WTC11 (cell line): ENCODE results near the gene ATP2A1. TPM values are rescaled to one million over a fixed set of nuclear protein-coding genes. Genes with fewer than 3 reads are reported as not detected.

Source experiments
- ATAC-seq: fragments of 200-7000 bp; cut with Tn5 transposase; 2 replicates; pipeline ENCODE4 v1.10.0; 2021; ENCODE audit warnings: mild to moderate bottlenecking, moderate library complexity
- CTCF ChIA-PET: fragments of 300-600 bp; sonication (Branson Sonifier 250); formaldehyde crosslinking; loops from one replicate; lab custom pipeline; 2021; ENCODE audit warnings: antibody characterized with exemption; lab: Charles Lee
- POLR2A ChIA-PET: fragments of 350-600 bp; sonication (Branson Sonifier 250); formaldehyde crosslinking; loops from one replicate; lab custom pipeline; 2021; ENCODE audit warnings: antibody characterized with exemption; lab: Charles Lee
- DNase-seq: peaks from one replicate; pipeline ENCODE4 v3.0.0; 2021; ENCODE audit warnings: low spot score
- H3K27ac Mint-ChIP-seq: 2 replicates; pipeline ENCODE4 v1.8.0; 2021; ENCODE audit warnings: mixed read lengths
- H3K27me3 Mint-ChIP-seq: 2 replicates; pipeline ENCODE4 v1.8.0; 2021; ENCODE audit warnings: low read depth, mild to moderate bottlenecking, moderate library complexity, mixed read lengths
- H3K36me3 Mint-ChIP-seq: 2 replicates; pipeline ENCODE4 v1.8.0; 2021; ENCODE audit warnings: mixed read lengths
- H3K4me1 Mint-ChIP-seq: 2 replicates; pipeline ENCODE4 v1.8.0; 2022; ENCODE audit warnings: mixed read lengths
- H3K4me3 Mint-ChIP-seq: 2 replicates; pipeline ENCODE4 v1.8.0; 2021; ENCODE audit warnings: mild to moderate bottlenecking, moderate library complexity, mixed read lengths
- H3K9me3 Mint-ChIP-seq: 2 replicates; pipeline ENCODE4 v1.8.0; 2021; ENCODE audit warnings: mixed read lengths
- ATF1 ChIP-seq: sonication (generic); formaldehyde crosslinking; IDR thresholded peaks from 2 replicates; pipeline ENCODE4 v1.8.1; 2023; ENCODE audit warnings: mild to moderate bottlenecking, moderate library complexity, missing genetic modification reagents
- CREM ChIP-seq: sonication (generic); formaldehyde crosslinking; IDR thresholded peaks from 2 replicates; pipeline ENCODE4 v1.8.1; 2022; ENCODE audit warnings: mild to moderate bottlenecking, missing genetic modification reagents, moderate library complexity
- E2F4 ChIP-seq: sonication (generic); formaldehyde crosslinking; IDR thresholded peaks from 2 replicates; pipeline ENCODE4 v1.8.1; 2022; ENCODE audit warnings: low read depth, mild to moderate bottlenecking, moderate library complexity, missing genetic modification reagents, borderline replicate concordance
- E2F5 ChIP-seq: sonication (generic); formaldehyde crosslinking; IDR thresholded peaks from 2 replicates; pipeline ENCODE4 v1.8.1; 2022; ENCODE audit warnings: mild to moderate bottlenecking, moderate library complexity, missing genetic modification reagents
- EMX1 ChIP-seq: fragments of 250-450 bp; sonication (Bioruptor Pico); IDR thresholded peaks from 2 replicates; pipeline ENCODE4 v1.8.0; 2021; ENCODE audit warnings: mild to moderate bottlenecking
- FOXK1 ChIP-seq: sonication (generic); formaldehyde crosslinking; IDR thresholded peaks from 2 replicates; pipeline ENCODE4 v1.8.0; 2022; ENCODE audit warnings: mild to moderate bottlenecking, moderate library complexity, missing genetic modification reagents
- FOXP1 ChIP-seq: sonication (generic); formaldehyde crosslinking; IDR thresholded peaks from 2 replicates; pipeline ENCODE4 v1.8.0; 2022; ENCODE audit warnings: missing genetic modification reagents, mild to moderate bottlenecking, moderate library complexity, borderline replicate concordance
- GABPB1 ChIP-seq: sonication (generic); formaldehyde crosslinking; IDR thresholded peaks from 2 replicates; pipeline ENCODE4 v1.8.1; 2023; ENCODE audit warnings: mild to moderate bottlenecking, missing genetic modification reagents
- KAT7 ChIP-seq: sonication (generic); formaldehyde crosslinking; IDR thresholded peaks from 2 replicates; pipeline ENCODE4 v1.8.1; 2023; ENCODE audit warnings: missing genetic modification reagents, mild to moderate bottlenecking, borderline replicate concordance
- MXD4 ChIP-seq: fragments of 250-450 bp; sonication (Bioruptor Pico); IDR thresholded peaks from 2 replicates; pipeline ENCODE4 v1.8.0; 2021; ENCODE audit warnings: mild to moderate bottlenecking, moderate library complexity, borderline replicate concordance
- MYBL2 ChIP-seq: sonication (generic); formaldehyde crosslinking; IDR thresholded peaks from 2 replicates; pipeline ENCODE4 v1.8.1; 2023; ENCODE audit warnings: mild to moderate bottlenecking, moderate library complexity, missing genetic modification reagents
- OVOL2 ChIP-seq: fragments of 250-450 bp; sonication (Bioruptor Pico); IDR thresholded peaks from 2 replicates; pipeline ENCODE4 v1.9.0; 2021; ENCODE audit warnings: mild to moderate bottlenecking, borderline replicate concordance
- RELA ChIP-seq: sonication (generic); formaldehyde crosslinking; IDR thresholded peaks from 2 replicates; pipeline ENCODE4 v1.8.1; 2022; ENCODE audit warnings: missing genetic modification reagents, mild to moderate bottlenecking, borderline replicate concordance
- SOX15 ChIP-seq: fragments of 250-450 bp; sonication (Bioruptor Pico); IDR thresholded peaks from 2 replicates; pipeline ENCODE4 v1.9.0; 2021; ENCODE audit warnings: mild to moderate bottlenecking
- TCF7 ChIP-seq: sonication (generic); formaldehyde crosslinking; IDR thresholded peaks from 2 replicates; pipeline ENCODE4 v1.8.0; 2022; ENCODE audit warnings: mild to moderate bottlenecking, low read depth, missing genetic modification reagents, moderate library complexity
- TEAD1 ChIP-seq: sonication (generic); formaldehyde crosslinking; IDR thresholded peaks from 2 replicates; pipeline ENCODE4 v1.8.0; 2022; ENCODE audit warnings: mild to moderate bottlenecking, missing genetic modification reagents
- ZNF121 ChIP-seq: sonication (generic); formaldehyde crosslinking; IDR thresholded peaks from 2 replicates; pipeline ENCODE4 v1.8.0; 2023; ENCODE audit warnings: missing genetic modification reagents
- ZNF219 ChIP-seq: sonication (generic); formaldehyde crosslinking; IDR thresholded peaks from 2 replicates; pipeline ENCODE4 v1.8.0; 2023; ENCODE audit warnings: missing genetic modification reagents, mild to moderate bottlenecking, borderline replicate concordance
- ZNF232 ChIP-seq: sonication (generic); formaldehyde crosslinking; IDR thresholded peaks from 2 replicates; pipeline ENCODE4 v1.8.0; 2022; ENCODE audit warnings: mild to moderate bottlenecking, missing genetic modification reagents
- ZNF671 ChIP-seq: fragments of 250-450 bp; sonication (Bioruptor Pico); IDR thresholded peaks from 2 replicates; pipeline ENCODE4 v1.8.0; 2021; ENCODE audit warnings: mild to moderate bottlenecking
- total RNA-seq: library from RNA; stranded (reverse); gene quantifications from 3 replicates; pipeline ENCODE4 v1.2.3, GENCODE V29; 2021
- TF ChIP-seq, protein P1 (sequence below): sonication (generic); formaldehyde crosslinking; IDR thresholded peaks from 2 replicates; pipeline ENCODE4 v1.8.0; 2022; ENCODE audit warnings: mild to moderate bottlenecking, missing genetic modification reagents
- TF ChIP-seq, protein P2 (sequence below): fragments of 250-450 bp; sonication (Bioruptor Pico); conservative IDR thresholded peaks from 2 replicates; pipeline ENCODE4 v1.9.0; 2021; ENCODE audit warnings: mild to moderate bottlenecking
- TF ChIP-seq, protein P3 (sequence below): sonication (generic); formaldehyde crosslinking; IDR thresholded peaks from 2 replicates; pipeline ENCODE4 v1.8.1; 2023; ENCODE audit warnings: mild to moderate bottlenecking, missing genetic modification reagents, borderline replicate concordance
- TF ChIP-seq, protein P4 (sequence below): sonication (generic); formaldehyde crosslinking; IDR thresholded peaks from 2 replicates; pipeline ENCODE4 v1.8.1; 2023; ENCODE audit warnings: mild to moderate bottlenecking, missing genetic modification reagents, moderate library complexity

ATP2A1 gene
- total RNA-seq, 1 experiment from 2014 or later, result 6.4 TPM

DNA sequence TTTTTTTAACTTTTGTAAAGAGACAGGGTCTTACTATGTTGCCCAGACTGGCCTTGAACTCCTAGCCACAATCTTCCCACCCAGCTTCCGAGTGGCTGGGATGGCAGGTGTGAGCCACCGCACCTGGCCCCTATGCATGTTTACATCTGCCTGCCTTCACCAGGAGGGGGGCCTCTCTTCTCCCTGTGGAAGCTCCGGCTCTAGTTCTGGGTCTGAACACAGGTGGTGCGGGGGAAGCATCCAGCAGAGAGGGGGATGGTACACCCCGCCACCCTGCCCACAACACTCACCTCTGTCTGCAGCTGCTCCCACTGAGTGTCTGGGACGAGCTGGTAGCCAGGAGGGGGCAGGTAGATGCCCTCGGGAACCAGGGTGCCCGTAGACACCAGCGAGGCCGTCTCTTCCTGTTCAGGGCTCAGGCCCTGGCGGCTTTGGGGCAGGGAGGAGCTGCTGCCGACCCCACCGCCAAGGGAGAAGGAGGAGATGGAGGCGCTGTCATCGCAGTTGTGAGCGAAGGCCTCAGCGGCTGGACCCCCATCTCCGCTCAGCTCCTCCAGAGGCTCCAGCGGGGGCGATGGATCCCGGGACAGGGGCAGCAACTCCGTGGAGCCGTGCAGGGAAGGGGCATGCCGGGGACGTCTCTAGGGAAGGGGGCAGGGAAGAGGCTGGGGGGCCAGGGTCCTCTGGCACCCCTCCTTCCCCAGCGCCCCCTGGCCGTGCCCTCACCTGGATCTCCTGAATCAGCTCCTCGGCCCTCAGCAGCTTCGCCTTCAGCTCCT is 35.8 kb downstream of the ATP2A1 start:
- POLR2A ChIA-PET, result interaction anchor here (0.8 kb wide), 1 partner anchor 11 kb away, joined by 3 read pairs; no protein-coding TSS in a partner anchor
- ATAC-seq (no peak), DNase-seq (no peak)
- CTCF ChIA-PET, result interaction anchor here (1.1 to 1.7 kb wide), 3 partner anchors 10 to 41 kb away, joined by 3 to 4 read pairs (median 3); no protein-coding TSS in a partner anchor
- H3K36me3 Mint-ChIP-seq, result peaks cover 22% of the 10 kb centered on the region
- H3K27ac Mint-ChIP-seq, result no peak overlapping the region
- H3K4me3 Mint-ChIP-seq, result no peak overlapping the region
- H3K4me1 Mint-ChIP-seq, result no peaks in the 10 kb centered on the region
- no peaks in the 10 kb centered on the region for H3K9me3 Mint-ChIP-seq
- no peak for TF ChIP-seq ZNF219 (CRISPR knock-in tag)
- TF ChIP-seq, protein P1, sequence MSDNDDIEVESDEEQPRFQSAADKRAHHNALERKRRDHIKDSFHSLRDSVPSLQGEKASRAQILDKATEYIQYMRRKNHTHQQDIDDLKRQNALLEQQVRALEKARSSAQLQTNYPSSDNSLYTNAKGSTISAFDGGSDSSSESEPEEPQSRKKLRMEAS (CRISPR knock-in tag), result no peak
- TF ChIP-seq ZNF671 (CRISPR knock-in tag), result no peak
- TF ChIP-seq KAT7 (CRISPR knock-in tag), result no peak
- TF ChIP-seq, protein P2, sequence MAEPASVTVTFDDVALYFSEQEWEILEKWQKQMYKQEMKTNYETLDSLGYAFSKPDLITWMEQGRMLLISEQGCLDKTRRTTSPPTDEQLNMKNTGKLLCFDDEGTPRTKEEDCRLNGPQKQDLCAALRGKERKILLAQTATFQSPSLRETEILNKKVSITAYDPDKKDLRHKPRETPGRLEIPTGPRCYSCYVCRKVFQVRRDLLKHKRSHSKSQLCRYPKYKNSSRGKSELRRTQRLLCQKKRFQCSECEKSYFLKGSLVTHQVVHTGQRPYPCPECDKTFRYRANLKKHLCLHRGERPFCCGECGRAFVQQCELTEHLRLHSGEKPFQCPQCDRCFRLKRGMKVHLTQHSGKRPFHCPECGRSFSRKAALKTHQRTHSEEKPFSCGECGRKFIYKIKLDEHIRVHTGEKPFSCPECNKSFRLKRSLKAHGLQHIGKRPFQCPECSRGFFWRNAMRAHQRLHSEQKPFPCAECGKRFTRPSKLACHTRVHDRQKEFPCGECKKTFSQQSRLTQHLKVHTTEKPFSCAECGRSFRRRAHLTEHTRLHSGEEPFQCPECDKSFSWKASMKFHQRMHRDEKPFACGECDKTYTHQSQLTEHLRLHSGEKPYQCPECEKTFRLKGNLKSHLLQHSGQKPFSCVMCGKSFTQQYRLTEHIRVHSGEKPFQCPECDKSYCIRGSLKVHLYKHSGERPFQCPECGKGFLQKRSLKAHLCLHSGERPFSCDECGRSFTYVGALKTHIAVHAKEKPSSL, result no peak
- TF ChIP-seq, protein P3, sequence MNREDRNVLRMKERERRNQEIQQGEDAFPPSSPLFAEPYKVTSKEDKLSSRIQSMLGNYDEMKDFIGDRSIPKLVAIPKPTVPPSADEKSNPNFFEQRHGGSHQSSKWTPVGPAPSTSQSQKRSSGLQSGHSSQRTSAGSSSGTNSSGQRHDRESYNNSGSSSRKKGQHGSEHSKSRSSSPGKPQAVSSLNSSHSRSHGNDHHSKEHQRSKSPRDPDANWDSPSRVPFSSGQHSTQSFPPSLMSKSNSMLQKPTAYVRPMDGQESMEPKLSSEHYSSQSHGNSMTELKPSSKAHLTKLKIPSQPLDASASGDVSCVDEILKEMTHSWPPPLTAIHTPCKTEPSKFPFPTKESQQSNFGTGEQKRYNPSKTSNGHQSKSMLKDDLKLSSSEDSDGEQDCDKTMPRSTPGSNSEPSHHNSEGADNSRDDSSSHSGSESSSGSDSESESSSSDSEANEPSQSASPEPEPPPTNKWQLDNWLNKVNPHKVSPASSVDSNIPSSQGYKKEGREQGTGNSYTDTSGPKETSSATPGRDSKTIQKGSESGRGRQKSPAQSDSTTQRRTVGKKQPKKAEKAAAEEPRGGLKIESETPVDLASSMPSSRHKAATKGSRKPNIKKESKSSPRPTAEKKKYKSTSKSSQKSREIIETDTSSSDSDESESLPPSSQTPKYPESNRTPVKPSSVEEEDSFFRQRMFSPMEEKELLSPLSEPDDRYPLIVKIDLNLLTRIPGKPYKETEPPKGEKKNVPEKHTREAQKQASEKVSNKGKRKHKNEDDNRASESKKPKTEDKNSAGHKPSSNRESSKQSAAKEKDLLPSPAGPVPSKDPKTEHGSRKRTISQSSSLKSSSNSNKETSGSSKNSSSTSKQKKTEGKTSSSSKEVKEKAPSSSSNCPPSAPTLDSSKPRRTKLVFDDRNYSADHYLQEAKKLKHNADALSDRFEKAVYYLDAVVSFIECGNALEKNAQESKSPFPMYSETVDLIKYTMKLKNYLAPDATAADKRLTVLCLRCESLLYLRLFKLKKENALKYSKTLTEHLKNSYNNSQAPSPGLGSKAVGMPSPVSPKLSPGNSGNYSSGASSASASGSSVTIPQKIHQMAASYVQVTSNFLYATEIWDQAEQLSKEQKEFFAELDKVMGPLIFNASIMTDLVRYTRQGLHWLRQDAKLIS (CRISPR knock-in tag), result no peak
- TF ChIP-seq ATF1 (CRISPR knock-in tag), result no peak
- TF ChIP-seq RELA, result no peak
- no peak for TF ChIP-seq SOX15
- TF ChIP-seq EMX1 (CRISPR knock-in tag), result no peak
- TF ChIP-seq FOXK1, result no peak
- no peak for TF ChIP-seq ZNF232
- TF ChIP-seq E2F5 (CRISPR knock-in tag), result no peak
- TF ChIP-seq, protein P4, sequence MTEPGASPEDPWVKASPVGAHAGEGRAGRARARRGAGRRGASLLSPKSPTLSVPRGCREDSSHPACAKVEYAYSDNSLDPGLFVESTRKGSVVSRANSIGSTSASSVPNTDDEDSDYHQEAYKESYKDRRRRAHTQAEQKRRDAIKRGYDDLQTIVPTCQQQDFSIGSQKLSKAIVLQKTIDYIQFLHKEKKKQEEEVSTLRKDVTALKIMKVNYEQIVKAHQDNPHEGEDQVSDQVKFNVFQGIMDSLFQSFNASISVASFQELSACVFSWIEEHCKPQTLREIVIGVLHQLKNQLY (CRISPR knock-in tag), result no peak
- TF ChIP-seq OVOL2, result no peak
- TF ChIP-seq CREM (CRISPR knock-in tag), result no peak
- TF ChIP-seq TEAD1 (CRISPR knock-in tag), result no peak
- no peaks in the 10 kb centered on the region for H3K27me3 Mint-ChIP-seq

DNA sequence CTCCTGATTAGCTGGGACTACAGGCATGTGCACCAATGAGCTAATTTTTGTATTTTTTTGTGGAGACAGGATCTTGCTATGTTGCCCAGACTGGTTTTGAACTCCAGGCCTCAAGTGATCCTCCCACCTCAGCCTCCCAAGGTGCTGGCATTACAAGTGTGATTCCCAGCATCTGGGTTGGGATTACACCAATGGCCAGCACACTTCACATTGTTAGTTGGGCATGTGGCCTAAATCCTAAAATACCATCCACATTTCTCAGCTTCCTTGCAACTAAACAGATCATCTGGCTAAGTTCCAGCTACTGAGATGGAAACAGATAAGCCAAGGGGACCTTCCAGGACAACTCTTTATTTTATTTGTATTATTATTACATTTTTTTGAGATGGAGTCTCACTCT is 36.9 kb downstream of the ATP2A1 start:
- ChIA-PET POLR2A (no interaction called here), CTCF (interaction anchor here (1.3 to 1.7 kb wide), 2 partner anchors 30 to 42 kb away, joined by 3 to 4 read pairs; no protein-coding TSS in a partner anchor)
- Mint-ChIP-seq H3K4me3 (no peak overlapping the region), H3K36me3 (peaks cover 30% of the 10 kb centered on the region), H3K9me3 (no peaks in the 10 kb centered on the region), H3K4me1 (no peaks in the 10 kb centered on the region), H3K27me3 (no peaks in the 10 kb centered on the region), H3K27ac (peak overlapping the region; percentile 53; the same call in 1 of the 2 replicates)
- ATAC-seq (no peak), DNase-seq (no peak)
- TF ChIP-seq RELA (no peak), GABPB1 (no peak), MXD4 (CRISPR knock-in tag) (no peak), ZNF121 (CRISPR knock-in tag) (no peak), E2F4 (no peak), MYBL2 (CRISPR knock-in tag) (no peak), TCF7 (CRISPR knock-in tag) (no peak), FOXP1 (CRISPR knock-in tag) (no peak)
